ACHN (cell line): ENCODE results near the gene NTRK2.

ENCODE experiments used
- DNase-seq: peaks from one replicate; pipeline ENCODE4 v3.0.0-alpha.2; 2015
- in situ Hi-C: cut with HindIII; loops from 2 replicates; pipeline ENCODE4 v1.10.0; 2017; ENCODE audit warnings: low sequenced_read_pairs, low pct_ligation_motif_present, low pct_unique_long_range_greater_than_20kb

Gene NTRK2

GRCh38 chr9:84799251-84799650 is 129.7 kb downstream of the NTRK2 start:
- in situ Hi-C loops: no loop called here
- no peak for DNase-seq

GRCh38 chr9:84804951-84805694 is 135.6 kb downstream of the NTRK2 start:
- no peak for DNase-seq
- in situ Hi-C loops: no loop called here

- in situ Hi-C loops: no loop called here
- DNase-seq: no peak
Observed at GRCh38 chr9:84807431-84807830, 137.9 kb downstream of the NTRK2 start.

GRCh38 chr9:84807870-84808390 is 138.4 kb downstream of the NTRK2 start:
- in situ Hi-C loops: no loop called here
- DNase-seq: no peak

GRCh38 chr9:84808416-84808815 is 138.9 kb downstream of the NTRK2 start:
- in situ Hi-C loops: no loop called here
- DNase-seq: no peak

DNA sequence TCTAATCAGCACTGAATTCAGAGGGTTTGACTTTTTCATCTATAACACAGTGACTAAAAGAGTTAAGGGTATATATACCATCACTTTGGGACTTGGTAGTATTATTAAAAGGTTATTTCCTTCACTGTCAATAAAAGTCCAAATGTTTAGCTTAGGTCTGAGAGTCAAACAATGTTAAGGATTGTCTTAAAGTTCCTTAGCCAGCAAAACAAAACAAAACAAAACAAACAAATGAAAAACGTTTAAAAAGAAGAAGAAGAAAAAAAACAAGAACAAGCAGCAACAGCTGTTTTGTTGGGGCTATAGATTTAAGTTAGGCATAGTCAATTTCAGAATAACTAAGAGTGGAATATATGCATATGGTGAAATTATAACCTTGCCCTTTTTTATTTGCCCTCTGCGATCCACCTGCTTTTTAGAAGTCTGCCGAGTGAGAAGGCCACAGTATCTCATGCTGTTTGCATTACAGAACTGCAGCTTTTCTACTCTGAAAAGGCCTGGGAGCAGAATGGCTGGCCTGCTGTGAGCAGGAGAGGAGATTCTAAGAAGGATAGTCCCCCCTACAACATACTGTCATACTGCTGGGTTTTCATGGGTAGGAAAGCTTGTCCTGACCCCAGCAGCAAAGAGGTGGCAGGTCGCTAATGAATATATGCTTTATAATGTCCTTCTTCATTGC is 141.7 kb downstream of the NTRK2 start:
- DNase-seq: no peak
- in situ Hi-C loops: no loop called here

DNA sequence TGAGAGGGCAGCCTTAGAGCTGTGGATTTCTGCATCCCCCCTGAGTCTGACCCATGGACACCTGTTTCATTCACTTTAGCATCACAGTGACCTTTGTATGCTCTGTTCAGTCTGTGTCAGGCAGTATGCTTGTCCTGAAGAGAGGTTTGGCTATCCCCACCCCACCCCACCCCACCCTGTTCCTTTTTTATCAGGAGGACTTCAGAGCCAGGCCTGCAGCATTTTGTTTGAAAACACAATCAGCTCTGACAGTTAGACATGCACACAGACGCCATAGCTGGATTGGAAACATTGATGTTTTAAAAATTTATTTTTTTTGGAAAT is 142.2 kb downstream of the NTRK2 start:
- DNase-seq: no peak

GRCh38 chr9:84812355-84812754 is 142.8 kb downstream of the NTRK2 start:
- in situ Hi-C loops: no loop called here
- no peak for DNase-seq

More for the DNA sequence above, 142.2 kb downstream of the NTRK2 start:
- in situ Hi-C loops: no loop called here

GRCh38 chr9:84812847-84813246 is 143.3 kb downstream of the NTRK2 start:
- no peak for DNase-seq
- in situ Hi-C loops: no loop called here

GRCh38 chr9:84815554-84815953 is 146.0 kb downstream of the NTRK2 start:
- no peak for DNase-seq
- in situ Hi-C loops: no loop called here

- in situ Hi-C loops: no loop called here
Observed at GRCh38 chr9:84817038-84817437, 147.5 kb downstream of the NTRK2 start.

DNA sequence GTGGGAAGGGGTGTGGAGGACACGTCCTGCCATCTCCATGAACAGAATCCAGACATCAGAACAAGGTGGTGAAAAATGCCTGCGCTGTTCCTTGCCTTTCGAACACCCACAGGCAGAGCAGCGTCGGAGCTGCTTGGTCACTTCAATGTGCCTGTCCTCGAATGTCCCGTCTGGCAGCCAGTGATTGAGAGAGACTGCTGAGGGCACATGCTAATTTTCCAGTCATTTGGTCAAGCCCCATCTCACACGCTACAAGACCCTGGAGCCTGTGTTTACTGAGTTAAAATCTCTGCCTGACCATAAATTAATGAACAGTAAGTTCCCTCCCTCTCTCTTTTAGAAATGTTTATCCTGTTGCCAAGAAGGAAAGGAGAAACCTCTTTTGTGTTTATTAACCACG is 149.3 kb downstream of the NTRK2 start:
- DNase-seq: no peak
- in situ Hi-C loops: no loop called here

More at GRCh38 chr9:84817038-84817437, 147.5 kb downstream of the NTRK2 start:
- no peak for DNase-seq

GRCh38 chr9:84819491-84819991 is 150.0 kb downstream of the NTRK2 start:
- no peak for DNase-seq
- in situ Hi-C loops: no loop called here

DNA sequence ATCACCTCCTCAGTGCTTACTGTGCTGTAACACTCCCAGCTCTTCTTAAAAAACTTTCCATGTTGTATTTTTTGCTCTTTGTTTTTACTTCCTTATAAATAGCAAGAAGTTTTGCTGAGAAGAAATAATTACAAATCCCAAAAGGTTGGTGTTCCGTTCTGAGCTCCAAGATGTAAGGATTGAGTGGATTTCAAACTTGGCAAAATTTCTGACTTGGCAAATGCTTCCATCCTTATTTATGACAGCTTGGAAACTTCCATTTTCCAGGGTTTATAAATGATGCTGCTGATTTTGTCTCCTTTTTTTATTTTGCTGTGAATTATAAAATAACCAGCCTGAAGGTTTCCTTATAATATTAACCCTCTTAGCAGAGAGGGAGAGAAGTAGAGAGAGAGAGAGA is 151.9 kb downstream of the NTRK2 start:
- DNase-seq: no peak
- in situ Hi-C loops: no loop called here

DNA sequence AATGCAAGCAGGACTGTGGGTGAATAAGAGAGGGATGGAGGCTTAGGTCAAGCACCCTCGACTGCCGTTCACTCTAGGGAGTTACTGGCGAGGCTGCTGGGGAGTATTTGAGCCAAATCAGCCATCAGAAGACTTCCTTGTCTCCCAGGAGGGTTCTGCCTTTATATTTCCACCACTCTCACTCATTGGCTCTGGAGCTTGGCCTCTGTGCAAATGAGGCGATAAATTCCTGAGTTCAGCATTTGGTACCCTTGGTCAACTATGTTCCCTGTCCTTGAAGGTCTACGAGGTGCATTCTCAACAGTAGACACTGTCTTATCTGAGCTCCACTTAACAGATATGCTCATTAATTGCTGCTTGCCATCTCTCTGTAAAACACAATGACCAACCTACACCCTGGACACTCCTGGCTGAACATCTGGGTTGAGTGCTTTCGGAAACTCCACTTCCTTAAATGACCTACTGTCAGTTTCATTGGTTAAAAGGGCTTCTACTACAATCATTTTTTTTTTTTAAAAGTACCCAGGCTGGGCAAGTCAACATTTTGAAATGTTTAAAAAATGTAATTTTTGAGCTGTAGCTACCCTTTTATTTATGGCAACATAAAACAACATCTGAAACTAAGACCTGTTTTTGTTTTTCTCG is 153.2 kb downstream of the NTRK2 start:
- no peak for DNase-seq
- in situ Hi-C loops: no loop called here

GRCh38 chr9:84823421-84824271 is 154.1 kb downstream of the NTRK2 start:
- in situ Hi-C loops: no loop called here
- no peak for DNase-seq

GRCh38 chr9:84827216-84827765 is 157.8 kb downstream of the NTRK2 start:
- in situ Hi-C loops: no loop called here
- DNase-seq: no peak

DNA sequence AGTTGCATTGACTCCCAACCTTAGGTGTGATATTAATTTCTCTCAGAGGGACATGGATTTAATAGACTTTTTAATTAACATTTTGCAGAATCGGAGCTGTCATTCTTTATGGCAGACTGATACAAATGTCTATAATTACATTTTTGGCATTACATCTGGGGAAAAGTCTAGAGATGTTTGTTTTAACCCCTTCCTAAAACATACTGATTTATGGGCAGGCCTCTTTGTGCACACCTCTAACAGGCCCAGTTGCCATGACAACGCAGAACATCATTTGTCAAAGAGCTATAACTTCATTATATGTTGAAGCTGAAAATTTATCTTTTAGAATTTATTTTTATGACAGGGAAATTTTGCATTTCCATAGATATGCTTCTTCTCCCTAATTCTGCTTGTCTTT is 158.5 kb downstream of the NTRK2 start:
- in situ Hi-C loops: no loop called here
- no peak for DNase-seq
